AG20443 (cell line): Measurements from ENCODE around the gene NPNT.

Experiments
- DNase-seq: peaks from one replicate; pipeline ENCODE4 v3.0.0; 2012; ENCODE audit warnings: low spot score, mixed read lengths

Gene NPNT

DNA sequence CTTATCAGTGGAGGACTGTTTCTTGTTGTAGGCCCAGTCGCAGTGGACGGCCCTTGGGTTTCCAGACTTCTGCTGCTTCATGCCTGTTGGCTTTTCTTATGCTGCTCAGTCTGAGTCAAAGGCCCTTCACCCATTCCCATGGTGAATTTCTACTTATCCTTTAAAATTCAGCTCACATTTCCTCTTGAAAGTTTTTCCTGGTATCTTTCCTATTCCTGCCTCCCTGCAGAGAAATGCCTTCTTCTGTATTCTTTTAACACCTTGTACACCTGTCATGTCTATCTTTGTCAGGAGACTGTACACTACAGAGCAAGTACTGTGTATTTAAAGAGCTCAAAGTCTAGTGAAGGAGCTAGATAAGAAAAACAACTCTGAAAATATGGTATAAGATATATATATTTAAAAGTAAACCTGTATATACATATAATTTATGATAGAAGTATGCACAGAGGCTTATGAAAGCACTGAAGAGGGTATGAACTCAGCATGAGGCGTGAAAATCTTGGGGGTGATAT, 22.0 kb downstream of the NPNT start:
- DNase-seq, result no peak

DNA sequence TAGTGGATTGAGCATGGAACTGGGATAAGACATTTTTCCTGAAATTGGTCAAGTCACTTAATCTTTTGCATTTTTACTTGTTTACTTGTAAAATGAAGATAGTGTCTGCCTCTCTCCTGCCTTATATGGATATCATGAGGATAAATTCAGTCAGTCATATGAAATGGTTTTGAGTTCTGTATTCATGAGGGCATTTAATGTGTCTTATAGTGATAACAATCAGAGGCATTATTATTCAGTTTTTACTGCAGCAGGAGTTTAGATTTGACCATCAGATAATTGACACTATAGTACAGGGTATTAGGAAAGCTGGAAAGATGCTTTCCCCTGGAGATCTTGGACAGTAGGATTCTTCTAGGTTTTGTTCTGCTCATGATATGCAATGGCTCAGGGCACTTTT, 26.0 kb downstream of the NPNT start:
- no peak for DNase-seq

DNA sequence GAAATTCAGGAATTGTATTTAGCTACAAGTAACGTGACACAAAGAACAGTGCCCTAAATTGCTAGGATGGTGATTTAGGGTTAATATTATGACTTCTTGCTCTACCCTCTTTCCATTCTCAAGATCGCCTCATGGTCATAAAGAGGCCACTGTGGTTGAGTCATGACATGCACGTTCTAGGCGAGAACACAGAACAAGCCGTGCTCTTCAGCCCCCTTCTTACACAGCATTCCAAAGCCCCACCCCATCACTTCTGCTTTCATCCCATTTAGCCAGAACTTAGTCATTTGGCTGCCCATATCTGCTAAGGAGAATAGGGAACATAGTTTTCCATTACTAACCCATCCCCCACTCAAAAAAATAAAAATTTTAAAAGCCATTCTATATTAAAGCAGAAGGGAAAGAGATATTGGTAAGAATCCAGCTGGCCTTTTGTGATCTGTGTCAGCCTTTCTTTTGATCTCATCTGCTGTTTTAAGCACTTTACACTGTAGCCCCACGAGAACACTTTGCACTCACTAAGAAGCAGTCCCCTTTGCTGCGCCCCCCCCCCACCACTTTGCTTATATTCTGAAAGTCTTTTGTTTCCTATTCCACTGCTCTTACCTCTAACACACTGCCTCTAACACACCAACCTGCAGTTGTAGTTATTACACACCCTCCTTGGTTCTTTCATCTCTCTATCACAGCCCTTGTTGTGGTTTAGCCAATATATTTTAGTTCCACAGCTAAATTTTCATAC, 28.4 kb downstream of the NPNT start:
- peak; percentile 14 for DNase-seq

DNA sequence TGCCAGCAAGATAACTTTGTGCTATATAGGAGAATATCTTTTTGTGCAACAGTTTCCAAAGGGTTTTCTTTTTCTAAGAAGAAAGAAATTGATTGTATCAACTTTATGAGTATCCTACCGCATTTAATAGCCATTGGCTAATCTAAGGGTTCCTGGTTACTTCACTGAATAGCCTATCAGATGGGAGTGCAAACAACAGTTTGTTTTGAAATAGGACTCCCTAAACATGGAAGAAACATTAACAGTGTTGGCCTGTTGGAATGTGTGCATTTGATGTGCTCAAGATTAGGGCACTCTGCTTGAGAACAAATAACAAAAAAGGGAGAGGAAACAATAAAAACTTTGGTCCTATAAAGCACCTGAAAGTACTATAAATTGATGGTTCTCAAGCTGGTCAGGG, 29.1 kb downstream of the NPNT start:
- DNase-seq, result no peak

DNA sequence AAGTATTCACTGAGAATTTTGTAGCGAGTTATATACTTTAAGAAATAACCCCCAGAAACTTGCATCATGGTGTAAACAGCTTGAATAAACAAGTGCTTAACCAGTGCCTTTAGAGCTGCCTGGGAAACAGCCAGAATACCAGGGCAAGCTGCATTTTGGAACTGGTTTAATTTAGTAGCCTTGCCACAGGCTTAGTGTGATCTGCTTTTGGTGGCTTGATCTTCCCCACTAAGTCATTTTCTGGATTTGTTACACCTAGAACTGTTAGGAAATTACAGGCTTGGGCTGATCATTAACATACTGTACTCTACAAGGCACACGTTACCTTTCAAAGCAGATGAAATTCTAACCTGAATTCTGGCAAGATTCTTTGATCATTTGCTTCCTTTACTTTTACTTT, 35.4 kb downstream of the NPNT start:
- no peak for DNase-seq

DNA sequence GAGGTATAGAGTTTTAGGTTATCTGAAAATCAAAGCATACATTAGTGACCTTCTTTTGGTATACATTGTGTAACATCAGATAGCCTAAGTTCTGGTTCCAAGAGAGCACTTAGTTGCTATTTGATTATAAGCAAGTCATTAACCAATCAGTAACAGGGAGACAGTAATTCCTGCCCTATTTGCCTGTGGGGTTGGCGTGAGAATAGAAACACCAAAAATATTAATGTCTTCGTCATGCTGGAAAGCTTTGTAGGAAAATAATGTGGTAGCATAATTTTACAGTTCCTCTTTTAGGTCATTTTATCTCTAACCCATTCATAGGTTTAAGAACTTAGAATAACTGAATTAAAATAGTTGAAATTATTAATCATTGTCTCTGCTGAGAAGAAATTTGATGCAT, 37.8 kb downstream of the NPNT start:
- DNase-seq, result no peak

DNA sequence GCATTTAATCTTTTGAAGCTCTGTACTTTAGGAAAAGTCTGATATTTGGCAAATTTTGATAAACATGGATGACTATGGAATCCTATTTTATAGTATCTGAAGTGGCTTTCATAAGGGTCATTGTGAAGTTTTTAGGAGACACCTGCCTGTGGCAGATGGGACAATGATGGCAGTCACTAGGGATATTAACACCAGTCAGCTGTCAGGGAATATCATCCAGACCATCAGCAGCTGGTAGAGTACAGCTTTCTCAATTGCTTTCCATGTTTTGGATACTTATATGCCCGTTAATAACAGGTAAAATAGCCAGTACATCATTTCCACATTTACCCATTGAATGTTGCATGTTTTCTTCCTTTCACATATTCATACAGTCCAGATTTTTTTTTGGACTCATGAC, 39.1 kb downstream of the NPNT start:
- DNase-seq, result no peak

DNA sequence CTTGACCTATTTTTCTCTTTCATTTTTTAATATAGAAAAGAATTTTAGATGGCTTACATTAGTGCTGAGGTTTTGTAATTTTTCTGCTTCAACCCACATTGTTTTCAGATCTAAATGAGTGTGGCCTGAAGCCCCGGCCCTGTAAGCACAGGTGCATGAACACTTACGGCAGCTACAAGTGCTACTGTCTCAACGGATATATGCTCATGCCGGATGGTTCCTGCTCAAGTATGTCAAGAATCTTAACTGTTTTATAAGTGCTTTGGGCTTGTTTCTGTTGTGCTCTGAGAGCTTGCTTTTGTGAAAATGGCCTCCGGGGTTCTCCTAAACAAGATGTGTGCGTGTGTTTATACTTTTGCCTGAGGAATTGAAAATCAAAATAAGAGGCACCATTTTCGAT, 41.6 kb downstream of the NPNT start:
- DNase-seq, result no peak

DNA sequence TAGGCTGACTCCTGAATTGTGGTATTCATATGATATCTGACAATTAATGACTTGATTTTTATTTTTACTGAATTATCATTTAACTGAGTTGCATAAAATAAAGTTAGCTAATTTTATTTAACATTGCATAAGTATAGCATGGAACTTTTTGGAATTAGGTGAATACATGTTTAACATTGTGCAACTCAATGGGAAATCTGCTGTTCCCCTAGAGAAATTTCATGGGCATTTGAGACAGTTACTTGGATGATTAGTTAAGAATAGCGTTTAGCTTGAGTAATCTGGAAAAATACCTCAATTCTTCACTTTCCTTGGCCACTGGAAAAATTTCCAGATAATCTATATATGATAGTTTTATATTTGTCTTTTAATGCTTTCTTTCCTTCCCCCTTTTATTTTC, 42.5 kb downstream of the NPNT start:
- no peak for DNase-seq

DNA sequence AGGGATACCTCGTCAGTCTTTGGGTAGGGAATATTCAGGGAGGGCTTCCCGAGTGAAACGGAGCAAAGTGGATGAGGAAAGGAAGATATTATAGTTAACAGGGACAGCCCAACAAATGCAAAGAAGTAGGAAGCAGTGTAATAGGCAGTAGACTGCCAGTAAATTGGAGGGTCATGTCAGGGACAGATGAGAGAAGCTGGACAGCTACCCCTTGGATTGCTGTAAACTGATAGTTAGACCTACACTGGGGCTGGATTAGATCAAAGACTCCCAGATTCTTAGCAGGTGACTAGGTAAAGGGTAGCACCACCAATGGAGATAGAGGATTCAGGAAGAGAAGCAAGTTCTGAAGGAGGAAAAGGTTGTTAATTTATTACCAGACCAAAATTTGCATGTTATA, 48.0 kb downstream of the NPNT start:
- no peak for DNase-seq

DNA sequence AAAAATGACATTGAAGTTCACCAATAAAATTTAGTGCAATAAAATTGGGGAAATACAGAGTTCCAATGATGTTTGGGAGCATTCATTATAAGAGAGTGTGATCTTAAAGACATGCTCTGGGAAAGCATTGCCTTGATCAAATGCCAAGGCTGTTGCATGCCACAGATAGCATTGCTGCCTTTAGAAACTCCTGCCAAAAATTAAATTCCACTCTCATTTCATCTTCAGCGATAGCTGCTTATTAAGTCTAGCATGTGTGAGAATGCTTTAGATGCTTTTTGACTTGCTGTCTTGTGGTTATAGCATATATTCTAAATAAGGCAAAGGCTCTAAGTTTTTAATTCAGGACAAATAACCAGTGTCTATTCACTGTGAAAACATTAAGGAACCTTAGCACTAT, 49.3 kb downstream of the NPNT start:
- peak; percentile 71 for DNase-seq

DNA sequence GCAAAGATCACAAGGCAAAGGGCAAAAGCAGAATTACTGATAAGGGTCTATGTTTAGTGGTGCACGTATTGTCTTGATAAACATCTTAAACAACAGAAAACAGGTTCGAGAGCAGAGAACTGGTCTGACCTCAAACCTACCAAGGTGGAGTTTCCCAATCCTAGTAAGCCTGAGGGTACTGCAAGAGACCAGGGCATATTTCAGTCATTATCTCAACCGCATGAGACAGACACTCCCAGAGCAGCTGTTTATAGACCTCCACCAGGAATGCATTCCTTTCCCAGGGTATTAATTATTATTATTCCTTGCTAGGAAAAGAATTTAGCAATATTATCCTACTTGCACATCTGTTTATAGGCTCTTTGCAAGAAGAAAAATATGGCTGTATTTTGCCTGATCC, 51.5 kb downstream of the NPNT start:
- no peak for DNase-seq

DNA sequence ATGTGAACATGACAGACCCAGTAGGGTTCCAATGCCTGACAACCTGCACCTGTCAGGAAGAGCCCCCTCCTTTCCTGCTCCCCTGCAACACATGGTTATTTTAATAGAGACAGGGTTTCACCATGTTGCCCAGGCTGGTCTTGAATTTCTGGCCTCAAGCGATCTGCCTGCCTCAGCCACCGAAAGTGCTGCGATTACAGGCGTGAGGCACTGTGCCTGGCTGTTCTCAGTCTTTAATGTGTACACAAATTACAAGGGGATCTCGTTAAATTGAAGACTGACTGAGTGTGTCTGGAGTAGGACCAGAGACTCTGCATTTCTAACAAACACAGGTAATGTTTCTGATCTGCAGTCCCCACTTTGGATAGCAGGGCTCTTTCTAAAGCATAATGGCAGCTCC, 55.4 kb downstream of the NPNT start:
- DNase-seq, result no peak

DNA sequence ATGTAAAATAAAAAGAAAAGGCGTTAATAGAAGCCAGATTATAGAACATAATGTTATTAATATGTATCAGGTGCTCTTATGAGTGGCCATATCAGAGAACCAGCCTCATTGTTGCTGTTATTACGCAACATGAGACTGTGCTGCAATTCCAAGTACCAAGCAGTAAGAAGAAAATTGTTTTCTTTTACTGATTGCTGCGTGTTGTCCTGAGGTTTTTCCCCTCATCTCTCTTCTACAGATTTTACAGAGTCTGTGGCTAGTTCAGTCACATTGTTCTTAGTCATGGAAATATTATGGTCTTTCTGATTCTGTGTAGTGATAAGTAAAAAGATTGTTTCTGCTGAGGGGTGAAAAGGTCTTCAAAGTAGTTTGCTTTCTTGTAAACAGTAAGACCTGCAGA, 55.9 kb downstream of the NPNT start:
- DNase-seq, result peak; percentile 52

DNA sequence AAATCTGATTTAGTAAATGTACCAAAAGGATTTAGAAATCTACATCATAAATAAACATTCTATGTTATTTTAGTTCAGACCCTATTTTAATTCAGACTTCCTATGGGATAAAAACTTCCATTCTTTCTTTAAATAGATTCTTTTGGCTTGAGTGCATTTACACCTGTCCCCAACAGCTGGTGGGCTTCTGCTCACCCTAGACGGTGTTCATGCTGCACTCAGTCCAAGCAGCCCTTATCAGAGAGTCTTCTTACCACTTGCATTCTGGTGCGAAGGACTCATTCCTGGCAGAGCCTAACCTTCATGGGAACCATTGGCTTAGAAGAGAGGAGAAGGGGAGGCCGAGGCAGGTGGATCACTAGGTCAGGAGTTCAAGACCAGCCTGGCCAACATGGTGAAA, 57.3 kb downstream of the NPNT start:
- no peak for DNase-seq

DNA sequence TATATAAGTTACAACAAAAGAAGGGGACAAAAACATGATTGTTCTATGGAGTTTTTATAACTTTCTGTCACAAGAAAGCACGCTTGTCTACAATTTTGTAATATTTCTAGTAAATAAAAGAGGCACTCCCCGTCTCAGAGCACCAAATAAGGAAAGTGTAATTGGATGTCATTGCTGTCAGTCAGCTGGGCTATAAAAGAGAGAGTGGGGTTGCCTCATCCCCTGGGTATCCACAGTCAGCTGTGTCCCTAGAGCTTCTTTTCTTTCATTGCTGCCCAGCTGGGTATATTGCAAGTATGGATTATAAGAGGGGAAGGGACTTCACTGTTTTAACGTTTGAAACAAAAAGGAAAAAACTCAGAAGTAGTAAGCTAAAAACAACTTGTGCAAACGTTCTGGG, 61.3 kb downstream of the NPNT start:
- no peak for DNase-seq

DNA sequence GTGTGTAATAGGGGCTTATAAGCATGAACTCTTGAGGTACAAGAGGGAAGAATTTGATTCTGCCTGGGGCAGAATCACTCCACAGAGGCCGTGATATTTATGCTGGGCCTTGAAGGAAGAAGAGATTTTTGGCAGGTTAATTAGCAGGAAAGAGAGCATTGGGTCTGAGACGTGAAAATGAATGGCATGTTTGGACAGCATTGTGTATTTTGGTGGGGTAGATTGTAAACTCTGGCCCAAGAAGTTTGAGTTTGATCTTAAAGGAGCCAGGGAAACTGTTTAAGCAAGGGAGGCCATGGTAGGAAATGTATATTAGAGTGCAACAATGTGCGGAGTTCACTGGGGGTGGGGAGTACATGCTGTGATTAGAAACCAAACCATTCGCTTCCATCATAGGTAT, 62.4 kb downstream of the NPNT start:
- no peak for DNase-seq

DNA sequence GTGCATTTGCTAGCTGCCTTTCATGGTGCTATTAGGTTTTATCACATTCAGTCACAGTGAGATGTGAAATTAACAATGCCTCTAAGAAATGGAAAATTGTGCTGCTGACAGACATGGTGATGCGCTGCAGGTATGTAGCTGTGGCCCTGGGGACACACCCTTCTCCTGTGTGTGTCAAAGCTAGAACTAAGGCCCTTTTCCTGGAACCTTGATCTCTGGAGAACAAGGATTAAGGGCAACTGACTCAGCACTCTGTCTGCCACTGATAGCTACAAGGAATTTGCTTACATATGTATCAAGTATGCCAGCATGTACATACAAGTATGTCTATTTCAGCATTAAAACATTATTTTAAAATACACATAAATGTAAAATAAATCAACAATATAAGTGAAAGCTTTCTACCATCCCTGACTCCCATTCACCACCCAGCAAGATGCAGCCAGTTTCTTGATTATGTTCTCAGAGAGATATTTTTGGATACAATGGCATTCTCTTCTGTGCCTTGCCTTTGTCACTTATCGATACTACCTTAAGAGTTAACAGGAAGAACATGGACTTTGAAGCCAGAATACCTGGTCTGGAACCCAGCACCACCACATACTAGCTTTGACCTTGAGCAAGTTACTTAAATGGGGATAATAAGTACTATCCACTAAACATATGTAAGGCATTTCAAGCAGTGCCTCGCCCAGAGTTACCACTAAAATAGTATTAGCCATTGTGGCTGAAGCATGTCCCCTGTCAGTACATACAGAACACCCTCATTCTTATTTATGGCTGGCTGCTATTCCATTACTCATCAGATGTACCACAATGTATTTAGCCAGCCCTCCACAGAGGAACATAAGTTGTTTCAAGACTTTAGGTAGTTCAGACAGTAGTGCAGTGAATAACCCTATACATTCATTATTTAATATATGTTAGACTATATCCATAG, 68.5 kb downstream of the NPNT start:
- DNase-seq, result no peak

DNA sequence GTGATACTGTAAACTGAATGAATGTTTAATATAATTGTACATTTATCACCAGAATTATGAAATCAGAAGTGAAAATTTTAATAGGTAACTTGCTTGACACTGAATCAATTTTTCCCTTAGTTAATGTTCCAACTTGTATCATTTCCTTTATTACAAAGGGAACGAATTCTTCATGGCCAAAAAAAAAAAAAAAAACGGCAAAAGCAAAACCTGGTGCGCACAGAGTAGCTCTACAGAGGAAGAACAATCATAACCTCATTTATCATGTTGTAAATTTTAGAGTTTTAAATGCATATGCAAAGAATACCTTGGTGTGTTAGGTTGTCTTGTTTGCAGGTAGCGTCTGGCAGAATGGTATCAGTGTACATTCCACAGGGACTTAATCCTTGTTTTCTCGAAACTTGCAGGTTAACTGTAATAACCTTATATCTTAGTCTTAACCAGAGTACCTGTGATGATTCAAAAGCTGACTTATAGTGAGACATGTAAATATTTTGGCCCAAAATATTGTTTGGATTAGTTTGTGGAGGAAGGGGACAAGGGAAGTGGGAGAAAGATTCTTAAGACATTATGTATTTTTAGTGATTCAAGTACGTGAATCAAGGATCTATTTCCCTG, 70.0 kb downstream of the NPNT start:
- DNase-seq, result no peak

DNA sequence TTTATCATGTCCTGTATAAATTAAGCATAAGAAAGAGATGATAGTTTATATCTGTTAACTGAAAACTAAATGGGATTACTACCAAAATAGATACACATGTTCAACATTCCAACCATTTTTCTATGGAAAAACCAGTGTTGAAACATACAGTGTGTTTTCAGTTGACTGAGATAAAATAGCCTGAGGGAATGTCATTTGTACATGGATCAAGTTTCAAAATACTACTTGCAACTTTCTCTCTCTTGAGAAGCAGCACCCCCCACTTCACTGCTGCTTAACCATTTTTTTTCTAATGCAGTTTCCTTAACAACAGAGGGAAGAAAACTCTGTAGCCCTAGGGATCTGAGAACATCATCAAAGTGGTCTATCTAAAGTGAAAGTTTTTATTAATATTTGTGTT, 70.8 kb downstream of the NPNT start:
- DNase-seq, result peak; percentile 74

DNA sequence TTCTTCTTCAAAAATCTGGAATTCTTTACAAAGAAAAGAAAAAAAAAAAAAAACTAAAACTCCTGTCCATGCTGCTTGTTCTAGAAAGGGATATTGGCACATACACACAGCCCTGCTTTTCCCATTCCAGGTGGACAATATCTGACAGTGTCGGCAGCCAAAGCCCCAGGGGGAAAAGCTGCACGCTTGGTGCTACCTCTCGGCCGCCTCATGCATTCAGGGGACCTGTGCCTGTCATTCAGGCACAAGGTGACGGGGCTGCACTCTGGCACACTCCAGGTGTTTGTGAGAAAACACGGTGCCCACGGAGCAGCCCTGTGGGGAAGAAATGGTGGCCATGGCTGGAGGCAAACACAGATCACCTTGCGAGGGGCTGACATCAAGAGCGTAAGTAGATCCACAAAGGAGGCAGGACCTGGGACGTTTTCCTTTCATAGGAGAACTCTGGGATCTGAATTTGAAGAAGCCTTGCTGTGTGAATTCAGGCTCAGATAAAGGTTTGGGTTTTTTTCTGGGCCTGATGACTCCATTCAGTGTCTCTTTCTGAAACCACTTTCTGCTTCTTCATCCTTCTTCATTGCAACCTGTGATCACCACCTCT, 71.9 kb downstream of the NPNT start:
- no peak for DNase-seq

DNA sequence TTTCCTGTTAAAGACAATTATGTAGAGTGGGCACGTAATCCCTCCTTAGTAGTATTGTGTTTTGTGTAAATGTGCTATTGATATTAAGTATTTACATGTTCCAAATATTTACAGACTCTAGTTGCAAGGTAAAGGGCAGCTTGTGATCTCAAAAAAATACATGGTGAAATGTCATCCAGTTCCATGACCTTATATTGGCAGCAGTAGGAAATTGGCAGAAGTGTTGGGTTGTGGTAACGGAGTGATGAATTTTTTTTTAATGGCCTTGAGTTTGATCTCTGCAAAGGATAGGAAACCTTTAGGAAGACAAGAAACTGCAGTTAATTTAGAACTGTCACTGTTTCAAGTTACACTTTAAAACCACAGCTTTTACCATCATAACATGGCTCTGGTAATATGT, 74.3 kb downstream of the NPNT start:
- no peak for DNase-seq
